ENCODE measurements around the gene FRMD4A. TPM values are rescaled to one million over a fixed set of nuclear protein-coding genes. Genes with fewer than 3 reads are reported as not detected.
"Not testable (repeated sequence)": the region's sequence is repeated elsewhere in the genome, so short reads cannot be mapped to it uniquely, and the experiment has no call there.

The FRMD4A gene
- total RNA-seq, 3 donors from 2014 or later = 0.46 to 1.4 (median 0.76) TPM

DNA sequence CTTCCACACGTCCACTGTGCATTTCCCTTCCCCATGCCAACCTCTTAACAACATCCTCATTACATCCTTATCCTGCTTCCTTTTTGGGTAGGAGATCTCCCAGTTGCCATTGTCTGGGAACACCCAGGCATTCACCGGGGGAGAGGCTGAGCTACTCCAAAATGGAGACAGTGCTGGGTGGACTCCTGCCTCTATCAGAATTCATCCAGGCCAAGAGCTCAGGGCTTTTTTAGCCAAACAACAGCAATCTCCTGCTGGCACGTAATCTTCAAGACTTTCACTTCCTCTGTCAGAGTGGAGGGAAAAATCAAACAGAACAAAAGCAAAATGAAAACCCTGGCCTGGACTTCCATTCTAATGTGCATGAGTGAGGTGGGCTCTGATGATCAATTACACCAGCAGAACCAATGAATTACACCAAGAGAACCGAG lies 499.0 kb downstream of the FRMD4A start:
- Mint-ChIP-seq H3K4me3 (no peak overlapping the region), H3K4me1 (ENCODE audit: low read depth) (peaks cover 8% of the 10 kb centered on the region), H3K27me3 (ENCODE audit: low read depth) (peaks cover 1% of the 10 kb centered on the region), H3K9me3 (no peaks in the 10 kb centered on the region), H3K36me3 (ENCODE audit: insufficient read depth) (no peaks in the 10 kb centered on the region)
- ATAC-seq = no peak
- DNase-seq = no peak

DNA sequence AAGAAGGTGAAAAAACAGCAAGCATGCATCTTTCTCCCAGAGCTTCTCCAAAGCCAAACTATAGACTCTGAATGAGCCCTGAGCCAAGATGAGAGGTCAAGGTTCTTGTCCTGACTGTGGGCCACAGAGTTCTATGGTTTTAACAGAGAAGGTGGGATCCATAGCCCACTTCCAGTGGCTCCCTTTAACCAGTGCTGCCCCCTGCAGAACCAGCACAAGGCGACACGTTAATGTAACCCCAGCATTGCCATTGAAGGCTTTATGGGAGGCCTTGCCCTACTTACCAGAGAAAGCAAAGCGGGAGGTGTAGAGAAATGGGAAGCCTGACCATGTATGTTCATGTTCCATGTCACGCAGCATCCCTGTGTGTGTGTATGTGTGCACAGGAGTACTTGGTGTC lies 500.3 kb downstream of the FRMD4A start:
- H3K36me3 Mint-ChIP-seq (ENCODE audit: insufficient read depth) = no peaks in the 10 kb centered on the region
- no peak for DNase-seq
- H3K4me1 Mint-ChIP-seq (ENCODE audit: low read depth) = peaks cover 8% of the 10 kb centered on the region
- no peak for ATAC-seq
- H3K4me3 Mint-ChIP-seq = no peak overlapping the region
- H3K9me3 Mint-ChIP-seq = no peaks in the 10 kb centered on the region
- peaks cover 1% of the 10 kb centered on the region for H3K27me3 Mint-ChIP-seq (ENCODE audit: low read depth)

DNA sequence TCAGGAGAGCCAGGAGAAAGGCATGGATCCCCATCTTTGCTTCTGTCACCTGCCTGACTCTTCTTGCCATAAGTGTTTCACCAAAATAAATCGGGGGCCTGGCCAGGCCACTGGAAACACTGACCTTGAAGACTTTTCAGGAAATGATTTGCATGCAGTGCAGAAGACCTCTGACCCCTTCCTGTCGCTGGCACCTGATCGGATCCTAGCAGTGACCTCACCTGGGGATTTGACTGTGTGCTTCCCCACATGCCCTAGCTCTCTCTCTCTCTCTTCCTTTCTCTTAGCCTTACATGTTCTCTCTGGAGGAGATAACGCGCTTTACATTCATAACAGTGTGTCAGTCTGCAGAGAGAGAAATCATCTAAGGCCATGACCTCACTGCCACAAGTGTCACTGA lies 500.9 kb downstream of the FRMD4A start:
- H3K36me3 Mint-ChIP-seq (ENCODE audit: insufficient read depth) = no peaks in the 10 kb centered on the region
- H3K27me3 Mint-ChIP-seq (ENCODE audit: low read depth) = peaks cover 1% of the 10 kb centered on the region
- peaks cover 8% of the 10 kb centered on the region for H3K4me1 Mint-ChIP-seq (ENCODE audit: low read depth)
- DNase-seq = no peak
- no peak overlapping the region for H3K4me3 Mint-ChIP-seq
- ATAC-seq = no peak
- no peaks in the 10 kb centered on the region for H3K9me3 Mint-ChIP-seq

DNA sequence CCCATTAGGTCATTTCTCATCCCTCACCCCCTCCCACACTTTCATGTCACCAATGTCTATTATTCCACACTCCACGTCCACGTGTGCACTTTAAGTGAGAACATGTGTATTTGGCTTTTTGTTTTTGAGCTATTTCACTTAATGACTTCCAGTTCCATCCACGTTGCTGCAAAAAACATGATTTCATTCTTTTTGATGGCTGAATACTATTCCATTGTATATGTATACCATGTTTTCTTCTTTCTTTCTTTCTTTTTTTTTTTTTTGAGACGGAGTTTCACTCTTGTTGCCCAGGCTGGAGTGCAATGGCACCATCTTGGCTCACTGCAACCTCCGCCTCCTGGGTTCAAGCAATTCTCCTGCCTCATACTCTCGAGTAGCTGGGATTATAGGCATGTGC lies 502.4 kb downstream of the FRMD4A start:
- not testable (repeated sequence) for ATAC-seq; H3K4me3 Mint-ChIP-seq; H3K36me3 Mint-ChIP-seq (ENCODE audit: insufficient read depth); H3K4me1 Mint-ChIP-seq (ENCODE audit: low read depth); DNase-seq; H3K9me3 Mint-ChIP-seq; H3K27me3 Mint-ChIP-seq (ENCODE audit: low read depth)

DNA sequence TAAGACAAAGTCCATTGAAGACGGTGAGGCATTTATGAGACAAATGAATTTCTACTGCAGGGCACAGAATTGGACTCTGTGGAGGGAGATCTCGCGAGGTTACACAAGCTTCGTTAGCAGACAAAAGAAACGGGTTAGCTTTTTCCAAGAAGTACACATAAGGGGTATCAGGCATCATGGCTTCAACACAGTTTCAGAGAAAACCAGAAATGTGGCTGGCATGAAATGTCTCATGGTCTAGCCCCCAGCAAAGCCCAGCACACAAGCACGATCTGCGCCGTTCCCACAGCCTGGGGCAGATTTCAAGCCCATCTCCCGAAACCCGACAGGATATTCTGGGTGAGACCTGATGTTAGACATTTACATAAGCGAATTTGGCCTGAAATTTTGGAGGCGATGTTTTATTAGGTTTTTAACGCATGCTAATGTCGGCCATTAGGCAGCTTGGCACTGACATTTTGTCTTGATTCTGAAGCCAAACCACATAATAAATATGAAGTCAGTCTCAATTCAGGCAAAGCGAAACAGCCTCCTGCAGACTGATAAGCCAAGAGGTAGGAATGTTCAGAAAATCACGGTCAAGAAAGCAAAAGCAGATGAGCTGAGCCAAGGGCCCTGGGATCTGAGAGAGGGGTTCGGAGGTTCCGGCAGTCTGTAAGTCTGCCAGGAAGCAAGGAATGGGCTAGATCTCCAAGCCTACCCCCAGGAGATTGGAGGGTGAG lies 503.5 kb downstream of the FRMD4A start:
- Mint-ChIP-seq H3K4me1 (ENCODE audit: low read depth) (peaks cover 8% of the 10 kb centered on the region), H3K27me3 (ENCODE audit: low read depth) (no peaks in the 10 kb centered on the region)

DNA sequence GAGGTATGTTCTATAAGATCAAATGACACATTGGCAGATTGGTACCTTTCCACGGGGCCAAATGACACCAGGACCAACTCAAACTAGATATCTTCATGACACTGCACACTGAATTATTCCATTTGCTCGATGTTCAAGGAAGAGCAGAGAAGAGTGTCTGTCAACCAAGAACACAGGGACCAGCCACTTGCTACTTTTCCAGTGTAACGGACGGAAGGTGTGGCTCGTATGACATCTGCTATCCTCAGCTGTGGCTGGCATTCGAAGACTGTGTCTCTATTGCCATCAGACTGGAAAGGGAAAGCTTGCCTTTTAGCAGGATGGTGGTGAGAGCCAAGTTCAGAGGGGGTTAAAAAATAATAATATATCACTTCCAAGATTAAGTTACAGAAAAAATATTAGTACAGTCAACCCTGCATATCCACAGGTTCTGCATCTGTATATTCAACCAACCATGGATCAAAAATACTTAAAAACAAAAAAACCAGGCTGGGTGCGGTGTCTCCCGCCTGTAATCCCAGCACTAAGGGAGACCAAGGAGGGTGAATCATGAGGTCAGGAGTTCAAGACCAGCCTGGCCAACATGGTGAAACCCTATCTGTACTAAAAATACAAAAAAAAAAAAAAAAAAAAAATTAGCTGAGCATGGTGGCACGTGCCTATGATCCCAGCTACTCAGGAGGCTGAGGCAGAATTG lies 506.9 kb downstream of the FRMD4A start:
- Mint-ChIP-seq H3K4me1 (ENCODE audit: low read depth) (peaks cover 8% of the 10 kb centered on the region), H3K36me3 (ENCODE audit: insufficient read depth) (no peaks in the 10 kb centered on the region), H3K27me3 (ENCODE audit: low read depth) (no peaks in the 10 kb centered on the region), H3K4me3 (no peak overlapping the region), H3K9me3 (no peaks in the 10 kb centered on the region)
- ATAC-seq (no peak), DNase-seq (no peak)

More for the DNA sequence above, 503.5 kb downstream of the FRMD4A start:
- no peak overlapping the region for H3K4me3 Mint-ChIP-seq
- H3K9me3 Mint-ChIP-seq = no peaks in the 10 kb centered on the region
- no peaks in the 10 kb centered on the region for H3K36me3 Mint-ChIP-seq (ENCODE audit: insufficient read depth)
- DNase-seq (no peak), ATAC-seq (no peak)

DNA sequence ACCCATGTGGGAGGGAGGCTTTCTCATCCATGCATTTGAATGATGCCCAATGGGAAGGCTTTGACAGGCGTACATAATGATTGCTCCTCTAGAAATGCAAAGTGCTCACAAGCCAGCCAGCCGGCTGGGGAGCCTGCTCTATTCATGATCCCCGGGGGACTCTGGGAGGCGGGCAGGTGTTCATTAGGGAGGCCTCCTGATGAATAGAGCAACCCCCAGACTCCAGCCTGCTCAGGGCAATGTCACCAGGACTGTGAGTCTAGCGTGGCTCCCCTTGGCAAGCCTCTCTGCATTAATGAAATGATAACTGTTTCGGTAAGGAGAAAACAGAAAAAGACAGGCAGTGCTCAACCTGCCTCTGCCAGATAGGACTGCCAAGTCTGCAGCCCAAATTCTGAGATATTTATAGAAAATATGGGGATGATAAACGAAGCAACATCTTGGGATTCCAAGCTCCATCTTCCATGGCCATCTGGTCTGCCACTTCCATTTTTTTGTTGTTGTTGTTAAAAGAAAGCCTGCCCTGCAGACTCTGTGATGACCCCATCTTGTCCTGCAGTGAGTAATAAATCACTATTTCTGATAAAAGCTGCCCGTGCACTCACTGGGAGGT lies 507.5 kb downstream of the FRMD4A start:
- no peak overlapping the region for H3K4me3 Mint-ChIP-seq
- ATAC-seq (no peak), DNase-seq (no peak)
- H3K36me3 Mint-ChIP-seq (ENCODE audit: insufficient read depth) = no peaks in the 10 kb centered on the region
- H3K4me1 Mint-ChIP-seq (ENCODE audit: low read depth) = peaks cover 8% of the 10 kb centered on the region
- no peaks in the 10 kb centered on the region for H3K27me3 Mint-ChIP-seq (ENCODE audit: low read depth)
- H3K9me3 Mint-ChIP-seq = no peaks in the 10 kb centered on the region

DNA sequence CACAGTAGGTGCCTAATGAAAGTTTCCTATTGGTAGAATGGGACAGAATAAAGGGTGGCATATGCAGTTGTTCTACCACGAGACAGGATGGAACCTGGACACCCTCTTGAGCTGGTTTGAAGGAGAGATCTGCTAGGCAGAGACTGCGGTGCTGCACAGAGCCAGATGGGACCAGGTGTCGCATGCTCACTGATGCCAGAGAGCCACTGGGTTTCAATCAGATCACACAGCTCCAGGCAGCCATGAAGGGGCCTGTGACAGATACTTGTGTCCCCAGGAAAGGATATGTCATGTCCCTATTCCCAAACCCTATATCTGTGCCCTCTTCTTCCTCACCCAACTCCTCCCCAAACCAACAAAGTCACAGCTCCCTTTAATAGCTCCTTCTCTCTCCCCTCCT lies 508.2 kb downstream of the FRMD4A start:
- no peaks in the 10 kb centered on the region for H3K27me3 Mint-ChIP-seq (ENCODE audit: low read depth)
- H3K4me1 Mint-ChIP-seq (ENCODE audit: low read depth) = peaks cover 8% of the 10 kb centered on the region

DNA sequence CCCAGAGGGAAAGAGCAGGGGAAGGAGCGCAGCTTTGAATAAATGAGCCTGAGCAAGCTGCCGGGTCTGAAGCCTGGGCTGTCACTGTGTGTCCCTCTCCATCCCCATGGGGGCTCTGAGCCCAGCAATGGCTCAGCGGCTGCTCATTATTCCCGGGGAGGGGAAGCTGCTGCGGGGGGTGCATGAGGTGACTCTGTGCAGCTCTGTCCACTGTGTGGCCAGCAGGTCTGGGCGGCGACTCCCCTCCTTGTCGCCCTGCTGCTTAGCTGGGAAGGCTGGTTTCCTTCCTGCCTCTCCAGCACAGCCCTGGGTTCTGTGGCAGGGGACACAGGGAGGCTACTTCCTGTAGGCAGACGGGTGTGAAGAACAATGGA lies 509.8 kb downstream of the FRMD4A start:
- H3K4me3 Mint-ChIP-seq = no peak overlapping the region
- peaks cover 2% of the 10 kb centered on the region for H3K36me3 Mint-ChIP-seq (ENCODE audit: insufficient read depth)
- H3K4me1 Mint-ChIP-seq (ENCODE audit: low read depth) = peaks cover 8% of the 10 kb centered on the region
- peaks cover 5% of the 10 kb centered on the region for H3K9me3 Mint-ChIP-seq
- DNase-seq (no peak), ATAC-seq (no peak)
- no peaks in the 10 kb centered on the region for H3K27me3 Mint-ChIP-seq (ENCODE audit: low read depth)

More for the DNA sequence above, 508.2 kb downstream of the FRMD4A start:
- DNase-seq (no peak), ATAC-seq (no peak)
- peaks cover under 1% of the 10 kb centered on the region for H3K36me3 Mint-ChIP-seq (ENCODE audit: insufficient read depth)
- peaks cover 3% of the 10 kb centered on the region for H3K9me3 Mint-ChIP-seq
- H3K4me3 Mint-ChIP-seq = no peak overlapping the region

DNA sequence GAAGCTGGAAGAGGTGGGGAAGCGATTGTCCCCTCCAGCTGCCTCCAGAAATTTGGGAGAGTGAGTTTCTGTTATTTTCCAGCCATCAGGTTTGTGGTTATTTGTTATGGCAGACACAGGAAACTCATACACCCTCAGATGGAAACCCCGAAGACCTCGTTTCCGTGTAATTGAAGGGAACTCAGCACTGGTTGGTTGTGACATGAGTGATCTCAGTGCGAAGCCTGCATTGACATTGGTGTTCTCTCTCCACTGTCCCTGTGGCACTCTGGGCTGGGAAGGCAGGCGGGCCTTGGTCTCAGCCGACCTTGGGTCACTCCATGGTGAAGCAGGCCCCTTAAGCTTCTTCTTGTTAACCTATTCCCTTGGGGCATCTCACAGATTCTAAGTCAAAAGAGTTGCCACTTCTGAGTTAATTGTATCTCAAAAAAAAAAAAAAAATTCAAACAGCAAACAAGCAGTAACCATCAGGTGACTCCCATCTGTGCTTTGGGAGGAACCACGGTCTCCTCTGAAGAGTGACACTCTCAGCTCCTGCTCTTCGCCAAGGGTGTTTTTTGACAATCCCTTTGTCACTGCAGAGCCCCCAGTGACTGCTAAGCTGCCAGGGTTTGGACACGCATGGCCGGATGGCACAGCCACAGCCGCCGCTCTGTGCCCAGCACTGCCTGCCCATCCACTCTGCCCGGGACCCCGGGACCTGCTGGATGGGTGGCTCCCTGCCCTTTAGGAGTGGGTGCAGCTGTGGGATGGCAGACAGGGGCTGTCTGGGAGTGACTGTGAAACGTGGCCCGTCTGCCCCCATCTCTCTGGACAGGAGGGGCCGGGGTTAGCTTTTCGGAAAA lies 510.4 kb downstream of the FRMD4A start:
- peaks cover 5% of the 10 kb centered on the region for H3K9me3 Mint-ChIP-seq
- H3K4me1 Mint-ChIP-seq (ENCODE audit: low read depth) = peaks cover 8% of the 10 kb centered on the region
- ATAC-seq (peak in 1 of 2 donors; percentile 57), DNase-seq (no peak)
- H3K36me3 Mint-ChIP-seq (ENCODE audit: insufficient read depth) = peaks cover 2% of the 10 kb centered on the region
- H3K4me3 Mint-ChIP-seq = no peak overlapping the region
- H3K27me3 Mint-ChIP-seq (ENCODE audit: low read depth) = no peaks in the 10 kb centered on the region

DNA sequence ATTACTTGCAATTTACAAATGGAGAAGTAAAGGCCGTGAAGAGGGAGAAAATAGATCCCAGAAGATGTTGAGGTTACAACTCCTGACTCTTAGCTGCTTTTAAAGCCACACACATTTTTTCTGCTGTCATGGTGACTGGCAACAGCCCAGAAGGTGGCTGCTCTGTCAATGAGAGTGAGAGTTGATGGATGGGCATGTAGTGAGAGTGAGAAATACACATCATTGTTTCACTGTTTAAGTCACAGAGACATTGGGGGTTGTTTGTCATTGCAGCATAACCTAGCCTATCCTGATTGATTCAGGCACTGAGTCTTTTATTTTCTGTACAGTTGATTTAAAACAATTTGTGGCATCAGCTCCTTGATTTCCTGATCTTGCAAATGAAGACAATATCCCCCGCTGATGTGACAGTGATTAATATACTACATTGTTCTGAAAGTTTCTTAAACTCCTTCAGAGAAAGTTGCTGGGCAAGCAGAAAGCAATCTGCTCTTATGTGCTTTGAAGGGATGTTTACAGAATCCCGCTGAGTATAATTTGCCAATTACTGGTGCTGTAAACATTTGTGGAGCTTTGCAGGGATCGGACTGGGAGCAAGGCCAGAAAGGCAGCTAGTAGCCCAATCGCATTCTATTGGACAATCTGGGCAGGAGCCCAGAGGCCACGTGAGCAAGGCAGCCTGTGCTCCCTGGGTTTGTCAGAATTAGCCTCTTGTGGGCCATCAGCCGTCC lies 514.4 kb downstream of the FRMD4A start:
- no peaks in the 10 kb centered on the region for H3K27me3 Mint-ChIP-seq (ENCODE audit: low read depth)
- peaks cover 10% of the 10 kb centered on the region for H3K4me1 Mint-ChIP-seq (ENCODE audit: low read depth)
- ATAC-seq (peak in 1 of 2 donors; percentile 48), DNase-seq (no peak)
- peaks cover 2% of the 10 kb centered on the region for H3K36me3 Mint-ChIP-seq (ENCODE audit: insufficient read depth)
- H3K9me3 Mint-ChIP-seq = peaks cover 5% of the 10 kb centered on the region
- no peak overlapping the region for H3K4me3 Mint-ChIP-seq

DNA sequence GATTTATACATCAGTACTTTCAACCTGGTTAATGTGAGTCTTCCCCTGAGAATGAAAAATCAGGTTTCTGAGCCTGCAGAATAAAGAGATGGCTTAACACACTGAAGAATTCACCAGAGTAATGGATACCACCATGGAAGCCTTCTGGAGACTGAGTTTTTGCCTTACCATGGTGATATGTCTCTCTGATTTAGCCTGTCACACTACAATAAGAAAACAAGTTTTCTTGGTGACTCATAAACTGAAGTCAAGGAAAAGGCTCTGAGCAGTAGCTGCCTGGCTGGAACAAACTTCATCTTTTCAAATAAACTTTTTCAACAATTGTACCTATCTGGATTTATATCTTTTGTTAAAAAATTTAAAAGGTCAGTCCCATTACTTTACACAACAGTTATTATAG lies 515.0 kb downstream of the FRMD4A start:
- Mint-ChIP-seq H3K27me3 (ENCODE audit: low read depth) (no peaks in the 10 kb centered on the region), H3K4me3 (no peak overlapping the region), H3K9me3 (peaks cover 5% of the 10 kb centered on the region), H3K4me1 (ENCODE audit: low read depth) (peaks cover 10% of the 10 kb centered on the region), H3K36me3 (ENCODE audit: insufficient read depth) (peaks cover 2% of the 10 kb centered on the region)
- no peak for ATAC-seq
- no peak for DNase-seq

DNA sequence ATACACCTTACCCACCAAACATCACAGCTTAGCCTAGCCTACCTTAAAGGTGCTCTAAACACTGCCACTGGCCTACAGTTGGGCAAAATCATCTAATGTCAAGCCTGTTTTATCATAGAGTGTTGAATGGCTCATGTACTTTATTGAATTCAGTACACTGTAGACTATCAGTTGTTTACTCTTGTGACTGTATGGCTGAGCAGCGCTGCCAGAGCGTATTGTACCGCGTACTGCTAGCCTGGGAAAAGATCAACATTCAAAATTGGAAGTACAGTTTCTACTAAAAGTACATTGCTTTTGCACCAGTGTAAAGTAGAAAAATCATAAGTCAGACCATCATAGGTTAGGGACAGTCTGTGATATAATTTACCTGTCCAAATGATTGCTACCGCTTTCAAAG lies 517.2 kb downstream of the FRMD4A start:
- H3K36me3 Mint-ChIP-seq (ENCODE audit: insufficient read depth) = peaks cover 2% of the 10 kb centered on the region
- no peaks in the 10 kb centered on the region for H3K27me3 Mint-ChIP-seq (ENCODE audit: low read depth)
- ATAC-seq = no peak
- no peak for DNase-seq
- H3K4me1 Mint-ChIP-seq (ENCODE audit: low read depth) = peaks cover 8% of the 10 kb centered on the region
- peaks cover 5% of the 10 kb centered on the region for H3K9me3 Mint-ChIP-seq
- H3K4me3 Mint-ChIP-seq = no peak overlapping the region

DNA sequence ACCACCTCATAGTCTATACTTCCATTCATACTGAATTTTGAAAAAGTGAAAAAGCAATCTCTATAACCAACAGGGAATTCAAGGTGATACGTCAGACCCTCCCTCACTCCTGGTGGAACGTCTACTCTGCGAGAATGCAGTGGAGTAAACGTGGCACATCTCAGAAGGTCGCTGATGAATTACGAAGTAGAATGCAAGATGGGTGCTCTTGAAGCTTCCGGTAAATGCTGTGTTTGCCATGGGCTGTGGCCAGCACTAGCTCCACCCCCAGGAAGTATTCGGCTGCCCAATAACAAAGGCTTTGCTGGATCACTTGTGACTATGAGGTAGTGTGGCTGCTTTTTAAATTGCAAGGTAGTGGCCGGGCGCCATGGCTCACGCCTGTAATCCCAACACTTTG lies 517.9 kb downstream of the FRMD4A start:
- H3K9me3 Mint-ChIP-seq = peaks cover 4% of the 10 kb centered on the region
- DNase-seq (no peak), ATAC-seq (no peak)
- H3K4me3 Mint-ChIP-seq = no peak overlapping the region
- H3K36me3 Mint-ChIP-seq (ENCODE audit: insufficient read depth) = peaks cover 2% of the 10 kb centered on the region
- no peaks in the 10 kb centered on the region for H3K27me3 Mint-ChIP-seq (ENCODE audit: low read depth)
- H3K4me1 Mint-ChIP-seq (ENCODE audit: low read depth) = peaks cover 8% of the 10 kb centered on the region
